Stomach (tissue), 9 donors: ENCODE measurements around the gene PTPN7. TPM values are rescaled to one million over a fixed set of nuclear protein-coding genes. Genes with fewer than 3 reads are reported as not detected.

Source experiments
- DNase-seq, 2 donors: peaks; one replicate each; pipeline versions ENCODE4 v3.0.0 to v3.0.0-alpha.2; 2013 to 2019
- H3K27ac ChIP-seq, 5 donors: fragments of 200-600 bp in 4 of 5; sonication (generic) in 4 of 5; one replicate each; pipeline ENCODE4 v1.5.1; 2013 to 2019; ENCODE audit warnings: mild to moderate bottlenecking in 1 of 5, moderate library complexity in 1 of 5
- H3K27me3 ChIP-seq, 3 donors: fragments of 200-600 bp; sonication (generic); one replicate each; pipeline ENCODE4 v1.5.1; 2017 to 2019; ENCODE audit warnings: mixed run types in 1 of 3
- H3K36me3 ChIP-seq, 4 donors: fragments of 200-600 bp; sonication (generic); 1 replicate in 3 of 4; 2 replicates in 1 of 4; pipeline ENCODE4 v1.5.1; 2016 to 2019
- H3K4me1 ChIP-seq, 4 donors: fragments of 200-600 bp; sonication (generic); one replicate each; pipeline ENCODE4 v1.5.1; 2016 to 2019
- H3K4me3 ChIP-seq, 4 donors: fragments of 200-600 bp; sonication (generic) in 3 of 4; one replicate each; pipeline ENCODE4 v1.5.1; 2016 to 2019; ENCODE audit warnings: mild to moderate bottlenecking in 1 of 4
- H3K9me3 ChIP-seq, 4 donors: fragments of 200-600 bp; sonication (generic); one replicate each; pipeline ENCODE4 v1.5.1; 2016 to 2019
- CTCF ChIP-seq, 7 experiments: fragments of 450-650 bp in 4 of 7; fragments of 200-600 bp in 3 of 7; sonication (generic) in 3 of 7; IDR thresholded peaks; one replicate each; pipeline ENCODE4 v1.5.1; 2016 to 2019; ENCODE audit warnings: antibody characterized with exemption in 7 of 7, control low read depth in 2 of 7, mild to moderate bottlenecking in 1 of 7
- EP300 ChIP-seq: sonication (generic); formaldehyde crosslinking; IDR thresholded peaks from one replicate; pipeline ENCODE4 v1.6.1; 2017; ENCODE audit warnings: antibody characterized with exemption
- POLR2A ChIP-seq, 4 donors: fragments of 450-650 bp; IDR thresholded peaks; one replicate each; pipeline ENCODE4 v1.6.1; 2016; ENCODE audit warnings: antibody characterized with exemption in 4 of 4, control low read depth in 2 of 4, mild to moderate bottlenecking in 1 of 4, moderate library complexity in 1 of 4
- POLR2AphosphoS5 ChIP-seq, 3 donors: sonication (generic); formaldehyde crosslinking; IDR thresholded peaks; one replicate each; pipeline ENCODE4 v1.6.1; 2016; ENCODE audit warnings: antibody characterized with exemption in 3 of 3
- WGBS, 5 donors: extraction: QIAGEN DNeasy Blood & Tissue Kit in 3 of 5; methylation state at CpG; one replicate each; pipeline versions ENCODE4 v1.1.5 to v1.1.7; 2013 to 2018; 5-methylcytosine and 5-hydroxymethylcytosine counted together
- intact Hi-C: fragments of 100-400 bp; cut with DNase I; formaldehyde crosslinking; loops from one replicate; pipeline ENCODE4 v1.15.1; 2023; ENCODE audit warnings: low total_unique reads
- polyA plus RNA-seq, 3 donors: library from polyadenylated mRNA; stranded (reverse); fragments of 200-250 nt; gene quantifications; one replicate each; pipeline ENCODE4 v1.2.3, GENCODE V29; 2013
- total RNA-seq, 5 donors: library from RNA; depleted of rRNA; stranded (reverse); fragments of >200 nt; gene quantifications; one replicate each; pipeline versions ENCODE4 v1.1.0 to v1.2.3, GENCODE V29; 2014 to 2016
- donor health status: healthy with polysubstance abuse.
- donor health status: Bipolar disorder and iron deficiency.
- donor health status: healthy.

Gene PTPN7
- total and polyA plus RNA-seq, 8 donors = 1.8 to 16.3 (median 4.0) TPM; not detected in 1

GRCh38 chr1:202130816-202131522, 29.4 kb downstream of the PTPN7 start:
- intact Hi-C loops = loop anchor here (5.0 kb wide), 1 partner anchor 119 kb away; the partner anchor contains the start of gene ELF3

GRCh38 chr1:202130297-202130721, 30.1 kb downstream of the PTPN7 start:
- Histone ChIP-seq H3K36me3 (peaks cover 19 to 35% (median 29%) of the 10 kb centered on the region in 4 donors), H3K27me3 (no peaks in the 10 kb centered on the region), H3K4me3 (no peak overlapping the region), H3K4me1 (peaks cover 19 to 46% (median 30%) of the 10 kb centered on the region in 4 donors), H3K27ac (peak overlapping the region in 2 of 5 donors; percentile 44 to 83), H3K9me3 (no peaks in the 10 kb centered on the region)
- intact Hi-C loops = loop anchor here (5.0 kb wide), 1 partner anchor 118 kb away; the partner anchor contains the start of gene ELF3
- 43 to 59% (median 43%) methylated on average over 9 to 11 of the region's 11 CpGs for WGBS, 5 donors
- TF ChIP-seq EP300 (no peak), POLR2A (IDR thresholded peaks at IDR 0.05) (no peak), CTCF (IDR thresholded peaks at IDR 0.05) (no peak), POLR2AphosphoS5 (IDR thresholded peaks at IDR 0.05) (no peak)
- peak in 1 of 2 donors; percentile 76 for DNase-seq

More at GRCh38 chr1:202130816-202131522, 29.4 kb downstream of the PTPN7 start:
- Histone ChIP-seq H3K4me3 (no peak overlapping the region), H3K27ac (peak overlapping the region in 4 of 5 donors; percentile 70 to 83 (median 77)), H3K9me3 (no peaks in the 10 kb centered on the region), H3K4me1 (peaks cover 19 to 53% (median 33%) of the 10 kb centered on the region in 4 donors), H3K36me3 (peaks cover 19 to 42% (median 36%) of the 10 kb centered on the region in 4 donors), H3K27me3 (no peaks in the 10 kb centered on the region)
- 66 to 73% (median 68%) methylated on average over 7 to 9 of the region's 9 CpGs for WGBS, 5 donors
- peak in 1 of 2 donors; percentile 50 for DNase-seq
- no peak for TF ChIP-seq CTCF (IDR thresholded peaks at IDR 0.05)
- TF ChIP-seq EP300 = no peak
- TF ChIP-seq POLR2AphosphoS5 (IDR thresholded peaks at IDR 0.05) = no peak
- TF ChIP-seq POLR2A (IDR thresholded peaks at IDR 0.05) = no peak

GRCh38 chr1:202129453-202130296, 30.7 kb downstream of the PTPN7 start:
- intact Hi-C loops = loop anchor here (5.0 to 10.0 kb wide), 2 partner anchors 117 to 225 kb away; partner anchors contain the start of gene ELF3
- H3K9me3 ChIP-seq = no peaks in the 10 kb centered on the region
- peak in 1 of 2 donors; percentile 38 for DNase-seq
- TF ChIP-seq EP300 = no peak
- no peak for TF ChIP-seq POLR2A (IDR thresholded peaks at IDR 0.05)
- no peak for TF ChIP-seq CTCF (IDR thresholded peaks at IDR 0.05)
- no peak for TF ChIP-seq POLR2AphosphoS5 (IDR thresholded peaks at IDR 0.05)
- peaks cover 18 to 40% (median 24%) of the 10 kb centered on the region in 4 donors for H3K4me1 ChIP-seq
- peak overlapping the region in 1 of 5 donors; percentile 27 for H3K27ac ChIP-seq
- 67 to 85% (median 74%) methylated on average over 8 of the region's 8 CpGs for WGBS, 5 donors
- peaks cover 16 to 29% (median 23%) of the 10 kb centered on the region in 4 donors for H3K36me3 ChIP-seq
- no peaks in the 10 kb centered on the region for H3K27me3 ChIP-seq
- no peak overlapping the region for H3K4me3 ChIP-seq
